ENCODE measurements around the gene LCE1A.

The LCE1A gene

DNA sequence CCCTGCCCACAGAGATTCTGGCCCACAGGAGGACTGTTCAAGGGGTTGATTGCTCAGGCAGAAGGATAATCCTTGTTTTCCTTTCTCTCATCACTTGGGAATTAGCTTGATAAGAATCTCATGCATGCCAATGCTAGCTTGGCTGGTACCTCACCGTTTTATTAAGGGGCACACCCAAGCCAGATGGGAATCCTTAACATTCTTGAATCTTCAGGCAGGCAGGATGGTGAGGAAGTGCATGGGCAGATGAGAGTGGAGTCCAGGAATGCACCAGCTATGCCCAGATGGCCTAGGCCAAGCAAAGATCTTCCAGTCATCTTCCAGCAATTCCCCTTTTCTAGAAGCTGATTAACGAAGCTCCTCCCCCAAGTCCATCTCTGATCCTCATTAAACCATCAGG, 28.4 kb downstream of the LCE1A start:
- H3K36me3 Mint-ChIP-seq = no peaks in the 10 kb centered on the region
- no peak for DNase-seq (ENCODE audit: low spot score in 2 of 2)
- no peaks in the 10 kb centered on the region for H3K9me3 Mint-ChIP-seq
- no peaks in the 10 kb centered on the region for H3K4me1 Mint-ChIP-seq
- no peak overlapping the region for H3K27ac Mint-ChIP-seq
- H3K4me3 Mint-ChIP-seq = no peak overlapping the region
- peaks cover 6% of the 10 kb centered on the region for H3K27me3 Mint-ChIP-seq
- ATAC-seq (ENCODE audit: low read depth) = no peak

DNA sequence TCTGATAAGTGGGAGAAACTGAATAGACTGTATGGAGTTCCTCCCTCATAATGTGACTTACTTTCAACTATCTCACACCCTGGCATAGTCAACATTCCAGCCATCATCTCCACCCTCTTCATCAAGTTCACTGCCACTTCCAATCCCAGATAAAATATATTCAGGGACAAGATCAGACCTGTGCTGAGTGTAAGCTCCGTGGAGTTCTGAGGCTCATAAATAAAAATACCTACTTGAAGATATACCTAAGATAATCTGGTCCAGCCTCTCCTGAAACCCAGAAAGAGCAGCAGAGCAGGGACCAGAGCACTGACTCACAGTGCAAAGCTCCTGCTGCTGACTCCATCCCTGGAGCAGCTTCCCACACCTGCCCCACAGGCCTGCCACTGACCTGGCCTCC, 30.8 kb downstream of the LCE1A start:
- no peaks in the 10 kb centered on the region for H3K9me3 Mint-ChIP-seq
- H3K4me3 Mint-ChIP-seq = no peak overlapping the region
- no peak for ATAC-seq (ENCODE audit: low read depth)
- DNase-seq (ENCODE audit: low spot score in 2 of 2) = no peak
- H3K27ac Mint-ChIP-seq = no peak overlapping the region
- no peaks in the 10 kb centered on the region for H3K4me1 Mint-ChIP-seq
- no peaks in the 10 kb centered on the region for H3K36me3 Mint-ChIP-seq
- peaks cover 5% of the 10 kb centered on the region for H3K27me3 Mint-ChIP-seq

DNA sequence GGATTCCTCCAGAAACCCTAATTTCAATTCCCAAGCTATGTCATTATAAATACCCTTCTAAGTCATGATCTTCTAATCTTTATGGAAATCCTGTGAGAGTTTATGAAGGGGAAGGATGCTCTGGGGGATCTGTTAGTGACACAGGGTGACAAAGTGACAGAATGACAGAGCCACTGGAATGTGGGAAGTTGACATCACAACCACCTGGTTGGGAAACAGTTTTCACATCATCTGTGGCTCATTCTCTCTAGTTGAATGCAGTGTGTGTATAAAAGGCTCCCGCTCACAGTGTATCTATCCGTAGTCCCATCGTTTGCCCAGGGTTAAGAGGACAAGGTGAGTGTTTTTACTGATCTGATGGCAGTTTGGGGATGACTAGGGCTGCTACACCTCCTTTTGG, 32.4 kb downstream of the LCE1A start, which contains the start of gene LCE7A:
TSS of gene LCE7A (plus strand) at position 301 of the 400 bp plus-strand sequence. CDS start 702 bp downstream, outside the sequence.
- H3K27ac Mint-ChIP-seq = no peak within 1 kb of the TSS
- ATAC-seq (ENCODE audit: low read depth) = no peak
- no peak for DNase-seq (ENCODE audit: low spot score in 2 of 2)
- peaks cover 5% of the 10 kb centered on the region for H3K27me3 Mint-ChIP-seq
- H3K9me3 Mint-ChIP-seq = no peaks in the 10 kb centered on the region
- H3K36me3 Mint-ChIP-seq = no peaks in the 10 kb centered on the region
- H3K4me3 Mint-ChIP-seq = no peak within 1 kb of the TSS
- H3K4me1 Mint-ChIP-seq = no peaks in the 10 kb centered on the region

DNA sequence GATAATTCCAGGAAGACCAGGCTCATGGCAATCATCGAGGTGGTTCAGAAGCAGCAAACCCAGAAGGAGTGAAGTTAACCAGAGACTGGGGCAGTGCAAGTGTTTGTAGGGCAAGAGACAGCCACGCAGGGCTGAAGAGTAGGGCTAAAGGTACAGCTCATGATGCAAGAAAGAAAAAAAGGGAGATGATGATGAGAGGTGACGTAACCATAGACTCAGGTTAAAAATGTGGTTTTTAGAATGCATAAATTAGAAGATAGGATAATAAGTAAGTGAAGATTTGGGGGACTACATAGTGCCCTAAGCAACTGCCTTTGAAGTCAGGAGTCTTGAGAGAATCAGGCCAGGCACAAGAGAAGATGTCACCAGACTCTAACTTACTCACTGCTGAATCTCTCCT, 32.9 kb downstream of the LCE1A start:
- DNase-seq (ENCODE audit: low spot score in 2 of 2) (no peak), ATAC-seq (ENCODE audit: low read depth) (no peak)
- Mint-ChIP-seq H3K27ac (no peak overlapping the region), H3K36me3 (no peaks in the 10 kb centered on the region), H3K27me3 (peaks cover 5% of the 10 kb centered on the region), H3K9me3 (no peaks in the 10 kb centered on the region), H3K4me3 (no peak overlapping the region), H3K4me1 (no peaks in the 10 kb centered on the region)

DNA sequence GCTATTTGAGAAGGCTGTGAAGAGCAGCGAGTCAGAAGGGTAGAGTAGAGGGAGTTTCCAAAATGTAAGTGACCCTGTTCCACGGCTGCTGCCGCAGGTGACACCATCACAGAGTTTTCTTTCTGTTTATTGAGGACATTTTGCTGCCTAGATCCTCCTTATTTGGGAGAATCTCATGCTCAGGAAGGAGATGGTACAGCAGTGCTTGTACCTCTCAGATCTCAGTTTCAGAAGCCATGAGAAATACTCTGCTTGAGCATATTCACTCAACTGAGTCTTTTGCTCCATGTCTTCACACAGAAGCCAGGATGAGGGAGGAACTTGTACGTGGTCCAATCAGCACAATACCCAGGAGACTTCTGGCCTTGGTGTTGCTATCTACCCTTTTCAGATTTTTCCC, 34.1 kb downstream of the LCE1A start:
- peaks cover 5% of the 10 kb centered on the region for H3K27me3 Mint-ChIP-seq
- no peaks in the 10 kb centered on the region for H3K36me3 Mint-ChIP-seq
- H3K9me3 Mint-ChIP-seq = no peaks in the 10 kb centered on the region
- no peak for ATAC-seq (ENCODE audit: low read depth)
- H3K27ac Mint-ChIP-seq = no peak overlapping the region
- no peaks in the 10 kb centered on the region for H3K4me1 Mint-ChIP-seq
- H3K4me3 Mint-ChIP-seq = no peak overlapping the region
- DNase-seq (ENCODE audit: low spot score in 2 of 2) = no peak

DNA sequence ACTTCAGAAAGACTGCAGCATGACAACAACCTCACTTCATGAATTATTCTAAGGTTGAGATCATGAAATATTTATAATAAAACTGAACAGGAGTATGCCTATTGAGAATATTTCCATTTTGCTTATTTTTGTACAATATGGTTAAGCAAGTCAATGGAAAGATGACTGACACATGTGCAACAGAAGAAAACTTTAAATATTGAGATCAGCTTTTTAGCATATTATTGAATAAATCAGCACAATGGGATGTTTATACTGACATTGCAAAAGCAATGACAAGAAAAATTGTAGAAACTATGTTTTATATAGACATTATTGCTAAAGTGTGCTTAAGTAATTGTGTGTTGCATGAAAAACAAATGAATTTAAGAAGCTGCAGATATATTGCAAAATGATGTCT, 37.2 kb downstream of the LCE1A start:
- Mint-ChIP-seq H3K9me3 (no peaks in the 10 kb centered on the region), H3K36me3 (no peaks in the 10 kb centered on the region), H3K27ac (no peak overlapping the region), H3K4me3 (no peak overlapping the region), H3K4me1 (no peaks in the 10 kb centered on the region), H3K27me3 (no peaks in the 10 kb centered on the region)
- DNase-seq (ENCODE audit: low spot score in 2 of 2) = no peak
- no peak for ATAC-seq (ENCODE audit: low read depth)

DNA sequence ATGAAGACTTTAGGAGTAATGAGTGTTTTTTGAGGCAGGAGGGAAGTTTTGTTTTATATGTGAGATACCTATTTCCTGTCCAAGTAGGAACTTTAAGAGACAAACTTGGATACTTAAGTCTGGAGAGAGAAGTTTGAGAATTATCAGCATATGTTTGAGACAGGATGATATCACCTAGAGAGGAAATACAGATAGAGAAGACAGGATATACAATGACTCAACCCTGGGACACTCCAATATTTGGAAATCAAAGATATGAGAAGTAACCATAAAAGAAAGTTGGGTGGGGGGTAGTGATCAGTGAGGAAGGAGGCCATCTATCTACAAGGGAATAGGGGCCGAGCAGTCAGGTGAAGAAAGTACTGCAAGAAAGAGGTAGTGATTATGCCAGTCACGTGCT, 39.0 kb downstream of the LCE1A start:
- no peak for DNase-seq (ENCODE audit: low spot score in 2 of 2)
- no peaks in the 10 kb centered on the region for H3K36me3 Mint-ChIP-seq
- no peaks in the 10 kb centered on the region for H3K27me3 Mint-ChIP-seq
- H3K27ac Mint-ChIP-seq = no peak overlapping the region
- H3K9me3 Mint-ChIP-seq = no peaks in the 10 kb centered on the region
- no peak for ATAC-seq (ENCODE audit: low read depth)
- H3K4me3 Mint-ChIP-seq = no peak overlapping the region
- peaks cover 1% of the 10 kb centered on the region for H3K4me1 Mint-ChIP-seq

DNA sequence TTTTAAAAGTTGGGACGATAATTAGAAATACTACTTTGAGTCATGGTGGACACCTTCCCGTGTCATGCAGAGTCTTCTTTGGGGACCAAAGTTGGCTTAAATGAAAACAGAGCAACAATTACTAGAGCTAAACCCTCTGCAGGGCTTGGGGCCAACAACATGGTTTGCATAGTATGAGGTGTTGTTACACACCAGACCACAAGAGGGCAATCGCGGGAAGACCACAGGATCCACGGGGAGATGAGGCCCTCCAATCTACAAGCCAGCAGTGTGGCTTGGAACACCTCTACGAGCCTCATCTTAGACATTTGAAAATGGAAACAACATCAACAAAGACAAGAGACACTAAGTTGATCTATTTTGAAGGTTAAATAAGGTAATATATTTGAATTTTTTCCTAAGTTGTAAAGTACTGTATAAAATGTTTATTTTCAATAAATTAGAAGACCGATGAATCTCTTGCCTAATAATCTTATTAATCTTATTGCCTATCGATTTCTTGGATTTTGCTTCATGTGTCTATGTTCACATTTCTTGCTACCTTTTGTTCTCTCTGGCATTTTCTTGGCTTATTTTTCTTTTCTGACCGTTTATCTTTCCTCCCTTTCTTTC, 42.6 kb downstream of the LCE1A start:
- peaks cover 9% of the 10 kb centered on the region for H3K4me1 Mint-ChIP-seq
- DNase-seq (ENCODE audit: low spot score in 2 of 2) = peak; percentile 40 to 55
- no peaks in the 10 kb centered on the region for H3K9me3 Mint-ChIP-seq
- no peaks in the 10 kb centered on the region for H3K36me3 Mint-ChIP-seq
- no peaks in the 10 kb centered on the region for H3K27me3 Mint-ChIP-seq
- H3K27ac Mint-ChIP-seq = no peak overlapping the region
- H3K4me3 Mint-ChIP-seq = no peak overlapping the region
- peak; percentile 74 for ATAC-seq (ENCODE audit: low read depth)

DNA sequence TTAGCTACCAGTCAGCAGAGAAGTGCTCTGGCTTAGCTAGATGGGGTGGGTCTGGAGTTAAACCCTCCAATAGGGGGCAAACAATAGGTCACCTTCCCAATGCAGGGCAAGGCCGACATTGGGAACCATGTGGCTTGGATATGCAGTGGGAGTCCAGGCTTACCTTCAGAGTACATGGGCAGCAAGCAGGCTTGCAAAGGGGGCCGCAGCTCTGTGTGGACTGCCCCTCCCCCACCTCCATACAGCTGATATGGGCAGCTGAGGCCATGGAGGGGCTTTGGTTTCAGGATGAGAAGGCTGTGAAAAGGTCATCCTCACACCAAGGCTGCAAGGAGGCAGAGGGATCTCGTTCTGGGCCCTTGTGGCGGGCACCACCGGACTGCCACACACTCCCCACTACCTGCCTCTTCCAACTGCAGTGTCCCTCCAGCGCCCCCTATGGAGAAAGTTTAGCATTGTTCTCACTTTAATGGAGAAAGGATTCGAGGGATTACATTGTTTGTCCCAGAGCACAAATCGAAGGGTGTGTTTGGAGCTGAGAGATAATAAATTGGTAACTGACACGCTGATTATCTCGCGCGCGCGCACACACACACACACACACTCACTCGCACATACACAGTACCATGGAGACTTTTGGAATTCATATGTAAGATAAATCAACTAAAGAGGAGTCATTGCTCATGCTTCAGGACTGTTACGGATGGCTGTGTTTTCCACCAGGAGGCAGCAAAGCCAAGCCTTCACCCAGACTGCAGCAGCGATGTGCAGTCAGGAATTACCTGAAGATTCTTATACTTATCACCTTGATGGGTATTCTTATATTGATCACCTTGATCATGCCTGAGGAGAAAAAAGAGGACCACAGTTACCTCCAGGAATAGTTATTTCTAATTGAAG, 43.8 kb downstream of the LCE1A start:
- peaks cover 9% of the 10 kb centered on the region for H3K4me1 Mint-ChIP-seq
- H3K27ac Mint-ChIP-seq = no peak overlapping the region
- DNase-seq (ENCODE audit: low spot score in 2 of 2) (no peak), ATAC-seq (ENCODE audit: low read depth) (no peak)
- no peaks in the 10 kb centered on the region for H3K9me3 Mint-ChIP-seq
- peaks cover 3% of the 10 kb centered on the region for H3K27me3 Mint-ChIP-seq
- no peaks in the 10 kb centered on the region for H3K36me3 Mint-ChIP-seq
- no peak overlapping the region for H3K4me3 Mint-ChIP-seq

DNA sequence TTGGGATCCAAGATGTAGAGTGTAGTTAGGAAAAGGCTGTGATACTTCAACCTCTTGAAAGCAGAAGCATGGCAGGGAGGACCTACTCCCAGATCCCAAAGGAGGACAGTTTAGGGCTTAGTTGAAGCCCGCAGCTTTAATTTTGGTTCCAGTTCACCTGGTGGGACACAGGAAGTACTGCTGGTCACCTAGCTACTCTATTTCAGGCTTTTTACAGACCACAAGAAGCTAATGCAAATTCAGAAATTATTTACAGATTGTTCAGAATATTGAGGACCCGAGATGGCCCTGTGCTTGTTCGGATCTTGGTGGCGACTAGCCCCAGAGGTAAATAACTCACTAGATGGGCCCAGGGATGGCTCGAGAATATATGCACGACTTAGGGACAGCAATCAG, 44.5 kb downstream of the LCE1A start:
- no peak overlapping the region for H3K4me3 Mint-ChIP-seq
- H3K27ac Mint-ChIP-seq = no peak overlapping the region
- ATAC-seq (ENCODE audit: low read depth) = no peak
- no peaks in the 10 kb centered on the region for H3K36me3 Mint-ChIP-seq
- peaks cover 9% of the 10 kb centered on the region for H3K4me1 Mint-ChIP-seq
- no peak for DNase-seq (ENCODE audit: low spot score in 2 of 2)
- no peaks in the 10 kb centered on the region for H3K9me3 Mint-ChIP-seq
- H3K27me3 Mint-ChIP-seq = peaks cover 3% of the 10 kb centered on the region

DNA sequence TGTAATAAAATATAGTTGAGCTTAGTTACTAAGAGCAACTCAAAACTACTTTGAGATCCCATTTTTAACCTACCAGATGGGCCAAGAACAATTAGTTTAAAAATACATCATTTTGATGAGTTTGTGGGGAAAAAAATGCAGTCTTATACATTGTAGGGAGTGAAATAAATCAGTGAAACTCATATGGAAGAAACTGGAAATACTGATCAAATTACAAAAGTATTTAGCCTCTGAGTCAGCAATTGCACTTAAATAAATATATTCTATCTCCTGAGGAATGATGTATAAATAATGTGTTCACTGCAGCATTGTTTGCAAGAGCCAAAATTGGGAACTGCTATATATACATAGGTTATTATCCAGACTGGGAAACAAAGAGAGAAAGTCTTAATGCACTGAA, 46.2 kb downstream of the LCE1A start:
- Mint-ChIP-seq H3K4me3 (no peak overlapping the region), H3K36me3 (no peaks in the 10 kb centered on the region), H3K27ac (no peak overlapping the region), H3K9me3 (no peaks in the 10 kb centered on the region), H3K27me3 (peaks cover 8% of the 10 kb centered on the region), H3K4me1 (peaks cover 9% of the 10 kb centered on the region)
- ATAC-seq (ENCODE audit: low read depth) (no peak), DNase-seq (ENCODE audit: low spot score in 2 of 2) (no peak)

DNA sequence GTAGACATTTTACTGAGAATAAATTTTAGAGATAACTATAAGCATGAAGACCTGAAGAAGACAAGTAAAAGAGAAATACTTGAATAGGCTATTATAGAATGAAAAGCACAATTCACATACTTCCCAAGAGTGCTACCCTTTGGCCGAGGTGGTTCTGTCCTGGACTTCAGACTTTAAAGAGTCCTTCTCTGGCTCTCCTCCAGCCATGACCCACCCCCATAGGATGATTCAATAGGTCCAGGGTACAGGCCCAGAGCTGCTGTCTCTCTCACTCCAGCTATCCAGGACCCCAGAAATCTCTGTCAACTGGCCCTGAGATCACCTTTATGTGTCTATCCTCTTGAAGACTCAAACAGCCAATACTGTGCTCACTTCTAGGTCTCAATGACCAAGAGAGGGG, 49.6 kb downstream of the LCE1A start:
- ATAC-seq (ENCODE audit: low read depth) (no peak), DNase-seq (ENCODE audit: low spot score in 2 of 2) (no peak)
- Mint-ChIP-seq H3K36me3 (no peaks in the 10 kb centered on the region), H3K27ac (no peak overlapping the region), H3K9me3 (no peaks in the 10 kb centered on the region), H3K4me1 (peaks cover 12% of the 10 kb centered on the region), H3K4me3 (no peak overlapping the region), H3K27me3 (peaks cover 11% of the 10 kb centered on the region)

Data from memory B cell (primary cell).